SK-N-SH (cell line): Measurements from ENCODE around the gene TEX22.

Experiments
- ELF1 ChIP-seq: IDR thresholded peaks from 2 replicates; pipeline ENCODE4 v1.4.0; 2012
- EP300 ChIP-seq, 2 experiments: IDR thresholded peaks; 2 replicates each; pipeline versions ENCODE4 v1.4.0 to v1.6.1; 2012; ENCODE audit warnings: borderline replicate concordance in 1 of 2, low read depth in 1 of 2, low read length in 1 of 2
- EZH2phosphoT487 ChIP-seq: fragments of 200-600 bp; sonication (generic); IDR thresholded peaks from 2 replicates; pipeline ENCODE4 v1.6.1; 2017; ENCODE audit warnings: low read depth, mixed run types, mild to moderate bottlenecking, antibody characterized with exemption, moderate library complexity, borderline replicate concordance
- GABPA ChIP-seq: IDR thresholded peaks from 2 replicates; pipeline ENCODE4 v1.4.0; 2012; ENCODE audit warnings: low read depth, mild to moderate bottlenecking
- JUND ChIP-seq: IDR thresholded peaks from 2 replicates; pipeline ENCODE4 v1.4.0; 2012
- NRF1 ChIP-seq: IDR thresholded peaks from 2 replicates; pipeline ENCODE4 v1.6.1; 2012; ENCODE audit warnings: low read depth, mild to moderate bottlenecking, low read length
- POLR2AphosphoS5 ChIP-seq: IDR thresholded peaks from 2 replicates; pipeline ENCODE4 v1.6.1; 2012; ENCODE audit warnings: low read depth, low read length
- RFX5 ChIP-seq: IDR thresholded peaks from 2 replicates; pipeline ENCODE4 v1.6.1; 2012; ENCODE audit warnings: mild to moderate bottlenecking, improper control_type of control experiment, low read length
- SIN3A ChIP-seq: IDR thresholded peaks from 2 replicates; pipeline ENCODE4 v1.6.1; 2012; ENCODE audit warnings: low read depth, mild to moderate bottlenecking, low read length, moderate library complexity, borderline replicate concordance
- TF ChIP-seq, protein P1 (sequence below): fragments of 200-600 bp; sonication (generic); IDR thresholded peaks from 2 replicates; pipeline ENCODE4 v1.6.1; 2017; ENCODE audit warnings: antibody characterized with exemption, mild to moderate bottlenecking, moderate library complexity
- TF ChIP-seq, protein P2 (sequence below): IDR thresholded peaks from 2 replicates; pipeline ENCODE4 v1.4.0; 2012; ENCODE audit warnings: low read depth

DNA sequence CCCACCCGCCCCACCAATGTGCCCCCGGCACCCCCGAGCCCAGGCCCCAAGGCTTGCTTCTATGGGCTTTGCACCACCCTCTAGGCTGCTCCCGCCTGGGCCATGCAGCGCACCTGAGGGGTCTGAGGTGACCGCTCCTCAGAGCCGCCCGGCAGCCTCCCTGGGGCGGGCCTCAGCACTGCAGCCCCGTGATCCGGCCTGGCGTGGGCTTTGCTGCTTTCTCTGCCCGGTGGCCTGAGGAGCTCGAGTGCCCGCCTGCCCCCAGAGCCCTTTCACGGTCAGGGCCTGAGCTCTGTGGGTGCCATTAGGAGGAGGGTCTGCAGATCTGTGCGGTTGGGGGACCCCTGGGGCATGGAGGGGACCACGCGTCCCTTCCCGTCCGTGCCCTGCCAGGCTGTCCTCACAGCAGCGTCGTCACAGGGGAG lies 27.5 kb downstream of the TEX22 start:
- TF ChIP-seq EZH2phosphoT487 (no peak), RFX5 (no peak), SIN3A (no peak), JUND (no peak), GABPA (no peak), POLR2AphosphoS5 (no peak), ELF1 (no peak), EP300 (IDR thresholded peaks at IDR 0.05; ENCODE audit: borderline replicate concordance in 1 of 2, low read depth in 1 of 2, low read length in 1 of 2) (no peak), NRF1 (no peak)
- TF ChIP-seq, protein P1, sequence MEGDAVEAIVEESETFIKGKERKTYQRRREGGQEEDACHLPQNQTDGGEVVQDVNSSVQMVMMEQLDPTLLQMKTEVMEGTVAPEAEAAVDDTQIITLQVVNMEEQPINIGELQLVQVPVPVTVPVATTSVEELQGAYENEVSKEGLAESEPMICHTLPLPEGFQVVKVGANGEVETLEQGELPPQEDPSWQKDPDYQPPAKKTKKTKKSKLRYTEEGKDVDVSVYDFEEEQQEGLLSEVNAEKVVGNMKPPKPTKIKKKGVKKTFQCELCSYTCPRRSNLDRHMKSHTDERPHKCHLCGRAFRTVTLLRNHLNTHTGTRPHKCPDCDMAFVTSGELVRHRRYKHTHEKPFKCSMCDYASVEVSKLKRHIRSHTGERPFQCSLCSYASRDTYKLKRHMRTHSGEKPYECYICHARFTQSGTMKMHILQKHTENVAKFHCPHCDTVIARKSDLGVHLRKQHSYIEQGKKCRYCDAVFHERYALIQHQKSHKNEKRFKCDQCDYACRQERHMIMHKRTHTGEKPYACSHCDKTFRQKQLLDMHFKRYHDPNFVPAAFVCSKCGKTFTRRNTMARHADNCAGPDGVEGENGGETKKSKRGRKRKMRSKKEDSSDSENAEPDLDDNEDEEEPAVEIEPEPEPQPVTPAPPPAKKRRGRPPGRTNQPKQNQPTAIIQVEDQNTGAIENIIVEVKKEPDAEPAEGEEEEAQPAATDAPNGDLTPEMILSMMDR: no peak
- TF ChIP-seq, protein P2, sequence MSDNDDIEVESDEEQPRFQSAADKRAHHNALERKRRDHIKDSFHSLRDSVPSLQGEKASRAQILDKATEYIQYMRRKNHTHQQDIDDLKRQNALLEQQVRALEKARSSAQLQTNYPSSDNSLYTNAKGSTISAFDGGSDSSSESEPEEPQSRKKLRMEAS: no peak
